Cardiac fibroblast (primary cell): ENCODE measurements around the gene SMC1B.

Source experiments
- DNase-seq, 2 donors: peaks; one replicate each; pipeline versions ENCODE4 v3.0.0 to v3.0.0-alpha.2; 2010; ENCODE audit warnings: low read depth in 2 of 2
- H3K4me3 ChIP-seq, 2 donors: replicated peaks in 1 of 2; 1 replicate in 1 of 2; 2 replicates in 1 of 2; pipeline ENCODE4 v1.5.1; 2011; ENCODE audit warnings: low read depth in 2 of 2, low read length in 2 of 2, mild to moderate bottlenecking in 2 of 2, moderate library complexity in 1 of 2
- TF ChIP-seq, protein P1 (sequence below): IDR thresholded peaks from one replicate; pipeline ENCODE4 v1.5.1; 2011; ENCODE audit warnings: low read depth, mild to moderate bottlenecking, low read length, inconsistent platforms

Gene SMC1B

DNA sequence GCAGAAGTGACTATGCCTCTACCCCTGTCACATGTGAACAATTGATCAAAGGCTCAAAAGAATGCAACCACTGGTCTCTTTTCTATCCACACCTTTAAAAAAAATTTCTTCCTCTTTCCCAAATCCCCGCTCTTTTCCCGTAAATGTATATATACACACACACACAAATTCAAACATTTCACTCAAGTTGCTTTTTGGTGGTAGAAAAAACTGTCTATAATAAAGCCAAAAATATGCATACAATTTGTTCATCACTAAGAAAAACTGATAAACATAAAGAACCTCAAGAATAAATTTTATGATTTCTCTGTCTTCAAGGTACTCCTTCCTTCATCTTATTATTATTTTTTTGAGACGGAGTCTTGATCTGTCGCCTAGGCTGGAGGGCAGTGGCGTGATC, 5.6 kb downstream of the SMC1B start:
- TF ChIP-seq, protein P1, sequence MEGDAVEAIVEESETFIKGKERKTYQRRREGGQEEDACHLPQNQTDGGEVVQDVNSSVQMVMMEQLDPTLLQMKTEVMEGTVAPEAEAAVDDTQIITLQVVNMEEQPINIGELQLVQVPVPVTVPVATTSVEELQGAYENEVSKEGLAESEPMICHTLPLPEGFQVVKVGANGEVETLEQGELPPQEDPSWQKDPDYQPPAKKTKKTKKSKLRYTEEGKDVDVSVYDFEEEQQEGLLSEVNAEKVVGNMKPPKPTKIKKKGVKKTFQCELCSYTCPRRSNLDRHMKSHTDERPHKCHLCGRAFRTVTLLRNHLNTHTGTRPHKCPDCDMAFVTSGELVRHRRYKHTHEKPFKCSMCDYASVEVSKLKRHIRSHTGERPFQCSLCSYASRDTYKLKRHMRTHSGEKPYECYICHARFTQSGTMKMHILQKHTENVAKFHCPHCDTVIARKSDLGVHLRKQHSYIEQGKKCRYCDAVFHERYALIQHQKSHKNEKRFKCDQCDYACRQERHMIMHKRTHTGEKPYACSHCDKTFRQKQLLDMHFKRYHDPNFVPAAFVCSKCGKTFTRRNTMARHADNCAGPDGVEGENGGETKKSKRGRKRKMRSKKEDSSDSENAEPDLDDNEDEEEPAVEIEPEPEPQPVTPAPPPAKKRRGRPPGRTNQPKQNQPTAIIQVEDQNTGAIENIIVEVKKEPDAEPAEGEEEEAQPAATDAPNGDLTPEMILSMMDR, result no peak
- no peak for DNase-seq
- H3K4me3 ChIP-seq, result no peak overlapping the region

DNA sequence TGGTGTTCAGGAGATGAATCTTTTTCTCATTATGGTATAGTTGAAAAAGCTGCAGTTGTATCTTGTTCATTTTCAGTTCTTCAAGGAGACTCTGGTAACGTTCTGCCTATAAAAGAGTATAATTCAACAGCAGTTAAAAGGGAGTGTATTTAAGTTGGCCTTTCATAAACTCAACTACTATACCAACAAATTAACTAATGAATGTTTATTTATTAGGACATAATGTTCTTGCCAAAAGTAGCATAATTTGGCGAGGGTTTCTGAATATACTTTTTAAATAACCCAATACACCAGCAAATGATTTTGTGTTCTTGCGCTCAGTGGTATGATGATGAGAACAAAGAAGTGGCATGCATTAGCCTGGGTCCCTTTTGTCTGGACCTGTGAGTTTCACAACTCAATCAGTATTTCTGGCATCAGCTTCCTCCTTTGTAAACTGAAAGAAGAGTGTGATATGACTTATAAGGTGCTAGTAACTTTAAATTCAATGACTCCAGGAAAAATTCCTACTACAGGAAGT, 10.9 kb downstream of the SMC1B start:
- TF ChIP-seq, protein P1, result no peak
- no peak overlapping the region for H3K4me3 ChIP-seq
- no peak for DNase-seq

DNA sequence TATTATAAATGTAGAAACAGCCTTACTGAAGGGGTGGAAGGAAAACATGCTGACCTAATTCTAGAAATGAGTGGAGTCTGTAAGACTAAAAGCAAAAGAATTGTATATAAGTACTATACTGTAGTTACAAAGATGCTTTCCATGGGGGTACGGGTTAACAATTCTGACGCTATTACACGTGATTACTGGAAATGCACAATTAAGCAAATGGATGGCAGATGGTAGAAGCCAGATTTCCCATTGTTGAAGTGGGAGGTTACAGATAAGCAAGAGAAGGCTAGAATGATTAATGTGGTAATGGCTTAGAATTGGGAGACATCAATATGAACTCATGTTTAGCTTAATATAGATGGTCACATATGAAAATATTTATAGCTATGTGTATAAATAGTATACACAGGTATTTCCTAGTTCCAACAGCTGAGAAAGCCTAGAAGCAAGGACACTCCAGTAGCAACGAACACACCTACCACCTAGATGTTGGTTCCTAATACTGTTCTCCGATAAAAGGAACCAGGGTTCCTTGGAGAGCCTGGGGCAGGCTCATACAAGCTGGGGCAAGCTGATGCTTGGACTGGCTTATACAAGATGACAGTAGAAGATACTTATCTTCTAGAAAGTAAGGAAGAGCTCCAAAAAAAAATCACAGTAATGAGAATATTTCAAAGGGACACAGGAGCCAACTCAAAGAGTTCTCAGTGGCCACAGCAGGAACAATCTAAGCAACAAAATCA, 13.5 kb downstream of the SMC1B start:
- TF ChIP-seq, protein P1, result no peak

DNA sequence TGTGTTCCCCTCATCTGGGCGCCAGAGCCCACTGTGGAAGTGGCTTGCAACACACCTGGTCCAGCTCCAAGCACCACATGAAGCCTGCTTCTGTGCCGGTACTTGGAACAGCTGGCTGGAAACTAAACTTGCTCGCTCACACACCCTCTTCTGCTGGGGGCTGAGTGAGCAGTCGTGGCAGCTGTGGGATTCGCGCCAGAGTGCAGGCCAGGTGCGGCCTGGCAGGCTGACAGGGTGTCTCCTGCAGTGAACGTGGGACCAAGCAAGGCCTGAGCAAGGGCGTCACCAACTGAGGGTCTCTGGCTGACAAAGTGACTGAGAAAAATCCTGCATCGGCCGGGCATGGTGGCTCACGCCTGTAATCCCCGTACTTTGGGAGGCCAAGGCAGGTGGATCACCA, 15.2 kb downstream of the SMC1B start:
- DNase-seq, result no peak
- TF ChIP-seq, protein P1, result no peak
- no peak overlapping the region for H3K4me3 ChIP-seq

More for the DNA sequence above, 13.5 kb downstream of the SMC1B start:
- no peak overlapping the region for H3K4me3 ChIP-seq
- DNase-seq, result no peak

DNA sequence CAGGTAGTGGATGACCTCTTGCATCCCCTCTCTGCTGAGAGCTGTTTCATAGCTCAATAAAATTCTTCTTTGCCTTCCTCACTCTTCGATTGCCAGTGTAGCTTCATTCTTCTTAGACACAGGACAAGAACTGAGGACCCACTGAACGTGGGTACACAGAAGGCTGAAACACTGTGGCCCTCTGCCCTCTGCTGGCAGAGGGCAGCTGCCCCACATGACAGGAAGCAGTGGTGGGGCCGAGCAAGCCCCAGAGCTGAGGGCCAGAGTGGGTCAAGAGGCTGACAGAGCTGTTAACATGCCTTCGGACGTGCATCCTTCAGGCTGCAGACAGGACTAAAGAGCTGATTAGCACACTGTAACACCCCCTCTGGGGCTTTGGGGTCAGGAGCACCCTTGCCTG, 15.6 kb downstream of the SMC1B start:
- TF ChIP-seq, protein P1, result no peak
- DNase-seq, result no peak
- no peak overlapping the region for H3K4me3 ChIP-seq

DNA sequence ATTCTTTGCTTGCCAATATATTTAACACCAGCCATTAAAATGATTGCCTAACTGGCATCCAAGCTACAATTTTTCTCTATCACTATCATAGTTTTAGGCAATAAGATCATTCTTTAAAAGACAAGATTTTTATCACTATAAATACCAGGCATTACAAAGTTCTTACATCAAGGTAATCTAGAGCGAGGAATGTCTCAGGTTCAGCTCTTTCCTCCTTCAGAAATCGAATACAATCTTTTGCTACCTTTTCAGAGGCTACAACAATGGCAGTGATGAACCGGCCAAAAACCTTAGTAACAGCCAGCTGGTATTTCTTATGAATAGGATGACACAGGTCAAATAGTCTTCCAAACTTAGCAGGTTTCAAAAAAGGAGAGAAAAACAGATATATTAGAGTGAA, 23.9 kb downstream of the SMC1B start:
- H3K4me3 ChIP-seq, result no peak overlapping the region
- no peak for DNase-seq
- TF ChIP-seq, protein P1, result no peak

DNA sequence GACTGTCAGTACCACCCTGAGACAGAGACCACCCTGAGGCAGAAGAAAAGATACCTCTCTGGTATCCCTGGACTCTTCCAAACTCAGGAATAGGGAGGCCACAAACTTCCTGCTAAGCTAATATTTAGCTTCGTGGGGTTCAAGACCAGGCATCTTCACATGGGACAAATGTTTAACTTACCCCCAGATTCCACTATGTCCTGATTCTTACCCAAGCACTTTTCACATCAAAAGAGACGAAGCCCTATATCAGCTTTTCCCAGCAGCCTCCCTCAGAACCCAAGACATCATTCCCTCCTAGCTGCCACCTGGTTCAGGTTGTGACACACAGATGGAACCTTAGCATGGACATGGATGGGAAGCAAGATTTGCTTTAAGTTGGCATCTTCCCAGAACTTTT, 32.1 kb downstream of the SMC1B start:
- DNase-seq, result no peak
- TF ChIP-seq, protein P1, result no peak
- no peak overlapping the region for H3K4me3 ChIP-seq
